Measurements from ENCODE around the gene SYNCRIP.
"Not testable (repeated sequence)": the region's sequence is repeated elsewhere in the genome, so short reads cannot be mapped to it uniquely, and the experiment has no call there.

SYNCRIP gene

GRCh38 chr6:85669735-85670194, 27.1 kb upstream of the SYNCRIP start:
- DNase-seq (ENCODE audit: low read depth in 2 of 2), result peak in 1 of 2 donors; percentile 27

DNA sequence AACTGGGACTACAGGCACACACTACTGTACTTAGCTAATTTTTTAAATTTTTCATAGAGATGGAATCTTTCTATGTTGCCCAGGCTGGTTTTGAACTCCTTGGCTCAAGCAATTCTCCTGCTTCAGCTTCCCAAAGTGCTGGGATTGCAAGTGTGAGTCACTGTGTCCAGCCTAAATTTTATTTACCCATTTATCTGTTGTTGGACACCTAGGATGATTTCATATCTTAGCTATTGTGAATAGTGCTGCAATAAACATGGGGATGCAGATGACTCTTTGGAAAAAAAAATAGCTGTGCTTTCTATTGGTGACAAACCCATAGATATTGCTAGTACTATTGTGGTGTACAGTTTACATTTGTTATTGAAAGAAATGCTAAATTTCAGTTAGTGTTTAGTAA, 19.6 kb upstream of the SYNCRIP start:
- DNase-seq (ENCODE audit: low read depth in 2 of 2), result no peak

DNA sequence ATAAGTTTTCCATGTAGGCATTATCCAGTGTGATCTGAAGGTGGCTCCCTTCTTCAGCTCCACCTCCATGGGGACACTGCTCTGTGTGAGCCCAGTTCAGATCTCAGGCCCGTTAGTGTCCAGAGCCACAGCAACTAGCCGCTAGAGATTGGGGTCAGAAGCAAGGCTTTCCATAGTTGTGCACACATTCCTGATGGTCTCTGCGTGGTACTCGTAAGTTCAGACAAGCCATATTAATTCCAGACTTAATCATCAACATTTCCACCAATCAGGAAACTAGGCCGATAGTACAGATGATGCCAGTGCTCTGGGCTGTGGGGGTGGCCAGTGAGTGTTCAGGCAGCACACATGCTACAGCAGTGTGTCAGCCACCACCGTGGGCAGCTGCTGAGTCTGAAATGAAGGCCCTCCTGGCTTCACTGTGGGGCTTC, 17.5 kb upstream of the SYNCRIP start:
- DNase-seq (ENCODE audit: low read depth in 2 of 2), result no peak

- DNase-seq (ENCODE audit: low read depth in 2 of 2), result no peak
Observed at GRCh38 chr6:85650606-85651005, 7.9 kb upstream of the SYNCRIP start.

DNA sequence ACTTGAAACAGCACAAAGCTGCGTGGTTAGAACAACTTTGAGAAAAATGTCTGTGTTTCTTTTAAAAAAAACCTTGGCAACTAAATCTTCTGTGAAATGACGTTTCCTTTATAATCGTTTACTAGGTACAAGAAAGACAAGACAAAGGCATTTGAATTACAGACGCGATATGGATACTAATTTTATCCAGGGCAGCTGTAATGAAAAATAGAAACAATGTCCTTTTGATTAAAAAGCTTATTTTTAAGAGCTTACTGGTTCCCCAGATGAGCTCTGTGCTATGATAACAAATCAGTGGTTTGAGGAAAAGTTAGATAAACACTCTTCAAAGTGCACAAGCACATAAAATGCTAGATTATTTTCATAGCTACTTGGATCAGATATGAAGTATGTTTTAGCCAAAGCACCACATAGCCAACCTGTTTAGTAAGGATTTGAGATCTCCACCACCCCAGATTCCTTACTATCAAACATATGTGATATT, 1.6 kb upstream of the SYNCRIP start:
- DNase-seq (ENCODE audit: low read depth in 2 of 2), result no peak

DNA sequence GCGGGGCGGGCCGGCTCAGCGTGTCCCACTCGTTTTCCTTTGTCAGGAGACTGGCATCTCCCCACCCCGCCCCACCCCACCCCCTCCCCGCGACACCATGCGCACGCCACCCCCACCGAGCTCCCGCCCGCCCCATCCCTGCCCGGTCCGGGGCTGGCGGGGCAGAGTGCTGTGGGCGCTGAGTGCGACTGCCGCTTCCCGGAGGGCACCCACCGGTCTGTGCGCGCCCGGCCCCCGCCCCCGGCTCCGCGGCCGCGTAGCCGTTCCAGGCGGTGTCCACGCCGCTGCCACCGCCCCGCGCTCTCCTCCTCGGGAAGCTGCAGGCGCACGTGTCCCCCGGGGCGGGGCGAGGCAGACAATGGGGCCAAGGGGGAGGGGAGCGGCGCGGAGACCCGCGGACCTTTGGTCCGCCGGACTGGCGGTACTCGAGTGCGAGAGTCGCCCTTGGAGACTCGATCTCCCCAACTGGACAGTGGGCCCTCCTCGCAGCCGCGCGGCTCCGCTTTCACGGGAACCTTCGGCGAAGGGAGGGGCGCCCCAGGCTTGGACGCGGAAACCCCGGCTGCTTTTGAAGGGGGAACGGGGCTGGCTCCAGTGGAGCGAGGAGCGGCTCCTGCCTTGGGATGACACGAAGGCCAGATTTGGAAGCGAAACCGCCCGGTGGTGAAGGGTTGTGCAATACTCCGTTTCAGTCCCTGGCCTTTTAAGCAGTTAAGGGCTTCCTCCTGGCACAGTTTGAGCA, 1.0 kb upstream of the SYNCRIP start:
- DNase-seq (ENCODE audit: low read depth in 2 of 2), result peak; percentile 66 to 69

- peak; percentile 19 to 30 for DNase-seq (ENCODE audit: low read depth in 2 of 2)
Observed at GRCh38 chr6:85641897-85642773, 551 bp downstream of the SYNCRIP start.

DNA sequence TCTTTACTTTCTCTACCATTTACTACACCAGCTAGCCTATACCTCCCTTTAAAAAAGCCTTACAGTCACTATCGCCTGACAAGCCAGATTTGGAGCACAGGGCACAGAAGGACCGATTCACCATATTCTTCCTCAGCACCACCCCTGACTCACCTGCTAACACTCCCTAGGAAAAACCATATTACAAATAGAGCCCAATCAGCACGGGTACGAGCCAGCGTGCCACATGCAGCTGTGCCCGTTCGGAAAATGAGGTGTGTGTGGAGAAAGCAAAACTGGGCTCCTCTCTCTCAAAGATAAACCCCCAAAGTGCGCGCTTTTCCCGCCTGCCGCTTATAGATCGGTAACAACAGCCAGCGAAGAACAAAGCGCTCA, 1.2 kb downstream of the SYNCRIP start:
- DNase-seq (ENCODE audit: low read depth in 2 of 2), result no peak

- DNase-seq (ENCODE audit: low read depth in 2 of 2), result no peak
Observed at GRCh38 chr6:85640821-85641220, 1.9 kb downstream of the SYNCRIP start.

DNA sequence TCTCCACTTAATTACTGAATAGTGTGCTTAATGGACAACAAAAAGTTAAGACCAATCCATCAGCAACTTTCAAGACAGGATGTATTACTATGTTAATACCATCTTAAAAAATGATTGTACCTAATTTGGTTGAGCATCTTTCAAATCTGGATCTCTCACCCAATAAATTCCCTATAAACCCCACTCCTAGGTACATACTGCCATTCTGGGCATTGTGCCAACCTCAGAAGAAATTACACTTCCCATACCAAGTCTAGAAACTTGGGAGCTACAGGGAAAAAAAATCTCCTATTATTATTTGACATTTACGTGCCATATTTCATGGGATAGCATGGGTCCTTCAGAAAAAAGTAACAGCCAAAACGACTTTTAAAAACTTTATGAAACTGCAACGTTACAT, 5.1 kb downstream of the SYNCRIP start:
- no peak for DNase-seq (ENCODE audit: low read depth in 2 of 2)

GRCh38 chr6:85632164-85632942, 10.3 kb downstream of the SYNCRIP start:
- no peak for DNase-seq (ENCODE audit: low read depth in 2 of 2)

DNA sequence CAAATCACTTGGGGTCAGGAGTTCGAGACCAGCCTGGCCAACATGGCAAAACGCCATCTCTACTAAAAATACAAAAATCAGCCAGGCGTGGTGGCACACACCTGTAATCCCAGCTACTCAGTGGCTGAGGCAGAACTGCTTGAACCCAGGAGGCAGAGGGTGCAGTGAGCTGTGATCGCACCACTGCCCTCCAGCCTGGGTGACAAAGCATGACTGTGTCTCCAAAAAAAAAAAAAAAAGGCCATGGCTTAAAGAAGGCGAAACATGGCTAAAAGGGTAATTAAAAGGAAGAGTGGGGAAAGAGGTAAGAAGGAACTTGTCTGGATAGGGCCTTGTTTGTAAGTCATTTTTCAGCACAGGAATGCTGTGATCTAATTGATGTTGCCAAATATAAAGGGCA, 11.6 kb downstream of the SYNCRIP start:
- not testable (repeated sequence) for DNase-seq (ENCODE audit: low read depth in 2 of 2)

- no peak for DNase-seq (ENCODE audit: low read depth in 2 of 2)
Observed at GRCh38 chr6:85628353-85628752, 14.3 kb downstream of the SYNCRIP start.

DNA sequence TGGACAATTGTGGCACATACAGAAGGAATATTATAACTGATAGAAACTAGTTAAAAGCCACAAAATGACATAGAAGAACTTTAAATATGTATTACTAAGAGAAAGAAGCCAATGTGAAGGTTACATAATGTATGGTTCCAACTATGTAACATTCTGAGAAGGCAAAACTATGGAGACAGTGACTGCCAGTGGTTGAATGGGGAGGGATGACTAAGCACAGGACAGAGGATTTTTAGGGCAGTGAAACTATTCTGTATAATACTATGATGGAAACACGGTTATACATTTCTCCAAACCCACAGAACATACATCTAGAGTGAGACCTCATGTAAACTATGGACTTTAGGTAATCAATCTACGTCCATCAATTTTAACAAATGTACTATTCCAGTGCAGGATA, 22.4 kb downstream of the SYNCRIP start:
- DNase-seq (ENCODE audit: low read depth in 2 of 2), result no peak

DNA sequence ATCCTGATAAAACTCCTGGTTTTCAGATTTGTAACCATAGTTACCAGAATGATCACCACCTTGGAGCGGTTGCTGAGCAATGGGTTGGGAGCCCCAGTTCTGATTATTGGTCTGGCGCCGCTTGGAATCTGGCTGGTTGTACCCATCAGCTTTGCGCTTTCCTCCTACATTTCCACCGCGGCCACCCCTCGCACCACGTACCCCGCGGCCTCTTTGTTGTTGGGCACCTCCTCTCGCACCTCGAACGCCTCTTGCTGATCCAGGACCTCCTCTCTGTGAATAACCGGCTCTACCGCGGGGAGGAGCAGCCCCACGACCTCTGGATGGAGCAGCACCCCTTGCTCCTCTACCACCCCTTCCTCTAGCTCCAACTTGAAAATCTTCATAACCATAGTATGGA, 27.9 kb downstream of the SYNCRIP start:
- DNase-seq (ENCODE audit: low read depth in 2 of 2), result no peak

DNA sequence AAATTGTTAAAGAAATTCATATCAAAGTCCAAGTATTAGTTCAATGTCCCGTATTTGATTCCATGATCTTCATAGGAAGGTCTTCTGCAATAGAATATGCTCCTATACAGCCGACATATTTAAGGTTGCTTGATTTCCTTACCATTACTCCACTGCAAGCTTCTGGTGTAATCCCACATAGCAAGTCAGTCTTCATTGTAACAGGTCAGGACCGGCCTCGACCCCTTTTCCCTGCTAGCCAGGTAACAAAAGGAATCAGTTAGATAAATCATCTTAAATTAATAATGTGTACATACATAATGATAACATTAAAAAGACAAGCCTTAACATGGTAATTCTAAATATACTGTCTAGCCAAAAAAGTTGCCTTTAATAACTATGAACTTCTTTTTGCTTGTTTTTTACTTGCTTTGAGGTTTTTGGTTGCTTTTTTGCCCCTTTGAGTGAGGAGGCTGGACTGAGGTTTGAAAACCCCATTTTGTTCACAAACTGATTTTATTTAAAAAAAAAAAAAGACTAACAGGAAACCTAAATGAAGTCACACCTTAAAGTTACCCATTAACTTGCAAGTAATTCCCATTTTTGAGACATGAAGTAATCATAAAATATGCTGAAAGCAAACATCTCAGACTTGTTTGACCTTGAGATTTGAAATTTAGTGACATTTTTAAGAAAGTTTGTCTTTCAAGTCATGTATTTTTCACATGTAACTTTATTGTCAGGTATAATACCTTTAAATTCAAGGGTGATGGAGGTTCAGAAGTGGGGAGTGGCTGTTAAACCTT, 29.8 kb downstream of the SYNCRIP start:
- no peak for DNase-seq (ENCODE audit: low read depth in 2 of 2)

GRCh38 chr6:85610182-85610895, 32.3 kb downstream of the SYNCRIP start:
- DNase-seq (ENCODE audit: low read depth in 2 of 2), result no peak

DNA sequence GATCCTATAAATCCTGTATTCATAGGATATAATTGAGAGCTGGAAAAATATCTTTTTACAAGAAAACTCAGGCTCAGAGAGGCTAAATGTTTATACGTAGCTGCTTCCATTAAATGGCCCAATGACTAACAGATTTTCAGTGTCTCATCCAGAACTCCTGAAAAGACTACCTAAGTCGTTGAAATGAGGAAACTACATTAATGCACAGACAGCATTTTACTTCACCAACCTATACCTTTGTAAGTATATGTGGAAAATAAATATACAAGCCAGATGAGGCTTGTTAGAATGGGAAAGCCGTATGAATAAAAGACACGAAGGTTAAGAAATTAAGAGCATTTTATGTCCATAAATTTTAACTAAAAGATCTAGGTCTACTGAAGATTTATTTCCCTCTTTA, 40.6 kb downstream of the SYNCRIP start:
- DNase-seq (ENCODE audit: low read depth in 2 of 2), result no peak

DNA sequence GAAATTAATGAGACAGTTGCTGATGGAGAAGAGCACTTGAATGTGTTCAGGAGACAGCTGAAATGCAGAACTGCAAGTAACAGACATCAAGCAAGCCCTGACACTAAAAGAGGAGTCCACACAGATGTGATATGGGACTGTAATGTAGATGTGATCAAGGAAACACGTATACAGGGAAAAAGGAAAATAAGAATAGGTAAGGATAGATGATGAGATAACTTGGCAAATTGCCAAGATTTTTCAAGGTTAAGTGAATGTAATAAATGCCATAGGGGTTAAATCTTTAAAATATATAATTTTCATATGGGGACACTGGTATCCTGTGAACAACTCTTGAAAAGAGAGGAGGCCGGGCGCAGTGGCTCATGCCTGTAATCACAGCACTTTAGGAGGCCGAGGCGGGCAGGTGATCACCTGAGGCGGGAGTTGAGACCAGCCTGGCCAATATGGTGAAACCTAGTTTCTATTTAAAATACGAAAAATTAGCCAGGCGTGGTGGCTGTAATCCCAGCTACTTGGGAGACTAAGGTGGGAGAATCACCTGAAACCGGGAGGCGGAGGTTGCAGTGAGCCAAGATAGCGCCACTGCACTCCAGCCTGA, 41.9 kb downstream of the SYNCRIP start:
- DNase-seq (ENCODE audit: low read depth in 2 of 2), result no peak

Measured in stimulated activated CD8-positive, alpha-beta memory T cell treated with anti-CD3 and anti-CD28 coated beads, Interleukin-15, amount 100 ng/mL, for 48 hours (primary cell).